GM19025 (cell line): ENCODE measurements around the gene BCL7A.
A peak's percentile ranks its signal among the peaks of the same experiment; 100 is the strongest.
"Not testable (repeated sequence)": the region's sequence is repeated elsewhere in the genome, so short reads cannot be mapped to it uniquely, and the experiment has no call there.

Source experiments
- ATAC-seq: cut with Tn5 transposase; IDR thresholded peaks from one replicate; pipeline ENCODE4 v1.9.1; 2021; ENCODE audit warnings: mild to moderate bottlenecking, low read depth, moderate library complexity; ENCODE audit not compliant: unreplicated experiment

The BCL7A gene

GRCh38 chr12:122021822-122022392 lies at the start of gene BCL7A:
Gene BCL7A, plus strand, starts transcription at chr12:122021884. Its CDS starts 208 bp downstream, at chr12:122022092.
- ATAC-seq, result no peak

GRCh38 chr12:121974026-121974985 lies 47.4 kb upstream of the BCL7A start:
- no peak for ATAC-seq

GRCh38 chr12:121975021-121975420 lies 46.7 kb upstream of the BCL7A start:
- ATAC-seq, result no peak

GRCh38 chr12:121976950-121977349 lies 44.7 kb upstream of the BCL7A start:
- ATAC-seq, result no peak

GRCh38 chr12:121980191-121980891 lies 41.3 kb upstream of the BCL7A start:
- ATAC-seq, result no peak

- ATAC-seq, result no peak
Measured at GRCh38 chr12:121980892-121981272, 40.8 kb upstream of the BCL7A start.

GRCh38 chr12:121981456-121981855 lies 40.2 kb upstream of the BCL7A start:
- no peak for ATAC-seq

- no peak for ATAC-seq
Measured at GRCh38 chr12:121982950-121983349, 38.7 kb upstream of the BCL7A start.

- no peak for ATAC-seq
Measured at GRCh38 chr12:121983536-121984210, 38.0 kb upstream of the BCL7A start.

- no peak for ATAC-seq
Measured at GRCh38 chr12:121986489-121987245, 35.0 kb upstream of the BCL7A start.

- not testable (repeated sequence) for ATAC-seq
Measured at GRCh38 chr12:121988519-121988918, 33.2 kb upstream of the BCL7A start.

GRCh38 chr12:121989276-121990113 lies 32.2 kb upstream of the BCL7A start:
- ATAC-seq, result no peak

- no peak for ATAC-seq
Measured at GRCh38 chr12:121990114-121990647, 31.5 kb upstream of the BCL7A start.

- ATAC-seq, result no peak
Measured at GRCh38 chr12:121990692-121991603, 30.7 kb upstream of the BCL7A start.

GRCh38 chr12:121992059-121992879 lies 29.4 kb upstream of the BCL7A start:
- peak; percentile 78 for ATAC-seq

GRCh38 chr12:121996050-121996944 lies 25.4 kb upstream of the BCL7A start:
- ATAC-seq, result no peak
